Thoracic aorta (tissue), 2 donors: ENCODE measurements around the gene SEMG2. TPM values are rescaled to one million over a fixed set of nuclear protein-coding genes. Genes with fewer than 3 reads are reported as not detected.

Source experiments
- ATAC-seq: fragments of 150-250 bp; one replicate; pipeline ENCODE4 v1.8.0; 2017; ENCODE audit warnings: low read depth; ENCODE audit not compliant: insufficient number of reproducible peaks, low FRiP score
- DNase-seq: peaks from one replicate; pipeline ENCODE4 v3.0.0-alpha.2; 2020; ENCODE audit warnings: low spot score
- H3K27ac ChIP-seq, 2 donors: fragments of 200-600 bp; sonication (generic); 1 replicate in 1 of 2; 2 replicates in 1 of 2; pipeline ENCODE4 v1.5.1; 2016; ENCODE audit warnings: mild to moderate bottlenecking in 2 of 2, moderate library complexity in 2 of 2
- H3K27me3 ChIP-seq: fragments of 200-600 bp; sonication (generic); replicated peaks from 2 replicates; pipeline ENCODE4 v1.6.0; 2016; ENCODE audit warnings: mild to moderate bottlenecking; ENCODE audit not compliant: insufficient read depth
- H3K36me3 ChIP-seq: fragments of 200-600 bp; sonication (generic); one replicate; pipeline ENCODE4 v1.5.1; 2016
- H3K4me1 ChIP-seq, 2 donors: fragments of 200-600 bp; sonication (generic); 1 replicate in 1 of 2; 2 replicates in 1 of 2; pipeline versions ENCODE4 v1.5.1 to v1.6.0; 2016; ENCODE audit warnings: low read depth in 2 of 2, mild to moderate bottlenecking in 1 of 2; ENCODE audit not compliant: control insufficient read depth in 1 of 2
- H3K4me3 ChIP-seq: fragments of 200-600 bp; sonication (generic); 2 replicates; pipeline ENCODE4 v1.5.1; 2016; ENCODE audit warnings: mild to moderate bottlenecking
- H3K9me3 ChIP-seq: fragments of 200-600 bp; sonication (generic); 2 replicates; pipeline ENCODE4 v1.5.1; 2016
- CTCF ChIP-seq: fragments of 200-600 bp; sonication (generic); IDR thresholded peaks from one replicate; pipeline ENCODE4 v1.5.1; 2019; ENCODE audit warnings: antibody characterized with exemption
- total RNA-seq, 2 donors: library from RNA; depleted of rRNA; stranded (reverse); fragments of >200 nt; gene quantifications; one replicate each; pipeline versions ENCODE4 v1.1.0 to v1.2.3, GENCODE V29; 2016

Gene SEMG2
- total RNA-seq, 2 donors from 2014 or later = not detected

GRCh38 chr20:45212836-45213235 is 8.3 kb upstream of the SEMG2 start:
- no peak for TF ChIP-seq CTCF
- H3K9me3 ChIP-seq = no peaks in the 10 kb centered on the region

GRCh38 chr20:45218124-45218523 is 3.0 kb upstream of the SEMG2 start:
- H3K27ac ChIP-seq = no peak overlapping the region
- DNase-seq = no peak
- no peaks in the 10 kb centered on the region for H3K27me3 ChIP-seq
- no peak overlapping the region for H3K4me3 ChIP-seq
- H3K36me3 ChIP-seq = no peaks in the 10 kb centered on the region
- ATAC-seq = no peak
- H3K9me3 ChIP-seq = no peaks in the 10 kb centered on the region
- no peak for TF ChIP-seq CTCF
- no peaks in the 10 kb centered on the region for H3K4me1 ChIP-seq

More at GRCh38 chr20:45212836-45213235, 8.3 kb upstream of the SEMG2 start:
- H3K27me3 ChIP-seq = no peaks in the 10 kb centered on the region
- H3K36me3 ChIP-seq = no peaks in the 10 kb centered on the region
- no peaks in the 10 kb centered on the region for H3K4me1 ChIP-seq
- no peak for ATAC-seq
- DNase-seq = no peak
- no peak overlapping the region for H3K4me3 ChIP-seq
- no peak overlapping the region for H3K27ac ChIP-seq

- Histone ChIP-seq H3K4me1 (no peaks in the 10 kb centered on the region), H3K27me3 (no peaks in the 10 kb centered on the region), H3K4me3 (no peak overlapping the region), H3K27ac (no peak overlapping the region), H3K36me3 (no peaks in the 10 kb centered on the region), H3K9me3 (no peaks in the 10 kb centered on the region)
- no peak for TF ChIP-seq CTCF
- ATAC-seq = no peak
- no peak for DNase-seq
Observed at GRCh38 chr20:45218636-45219035, 2.5 kb upstream of the SEMG2 start.

- no peak for TF ChIP-seq CTCF
- H3K27ac ChIP-seq = no peak overlapping the region
- H3K4me1 ChIP-seq = no peaks in the 10 kb centered on the region
- no peaks in the 10 kb centered on the region for H3K9me3 ChIP-seq
- no peak overlapping the region for H3K4me3 ChIP-seq
- no peak for ATAC-seq
- H3K27me3 ChIP-seq = no peaks in the 10 kb centered on the region
- no peak for DNase-seq
- no peaks in the 10 kb centered on the region for H3K36me3 ChIP-seq
Observed at GRCh38 chr20:45223136-45223535, 2.0 kb downstream of the SEMG2 start.

GRCh38 chr20:45226287-45226686 is 5.1 kb downstream of the SEMG2 start:
- H3K9me3 ChIP-seq = no peaks in the 10 kb centered on the region
- H3K27me3 ChIP-seq = no peaks in the 10 kb centered on the region
- no peak overlapping the region for H3K4me3 ChIP-seq
- TF ChIP-seq CTCF = no peak
- H3K4me1 ChIP-seq = no peaks in the 10 kb centered on the region
- no peaks in the 10 kb centered on the region for H3K36me3 ChIP-seq
- ATAC-seq (no peak), DNase-seq (no peak)
- no peak overlapping the region for H3K27ac ChIP-seq
